Measurements from ENCODE around the gene PRKG2.

- TF ChIP-seq, protein P1, sequence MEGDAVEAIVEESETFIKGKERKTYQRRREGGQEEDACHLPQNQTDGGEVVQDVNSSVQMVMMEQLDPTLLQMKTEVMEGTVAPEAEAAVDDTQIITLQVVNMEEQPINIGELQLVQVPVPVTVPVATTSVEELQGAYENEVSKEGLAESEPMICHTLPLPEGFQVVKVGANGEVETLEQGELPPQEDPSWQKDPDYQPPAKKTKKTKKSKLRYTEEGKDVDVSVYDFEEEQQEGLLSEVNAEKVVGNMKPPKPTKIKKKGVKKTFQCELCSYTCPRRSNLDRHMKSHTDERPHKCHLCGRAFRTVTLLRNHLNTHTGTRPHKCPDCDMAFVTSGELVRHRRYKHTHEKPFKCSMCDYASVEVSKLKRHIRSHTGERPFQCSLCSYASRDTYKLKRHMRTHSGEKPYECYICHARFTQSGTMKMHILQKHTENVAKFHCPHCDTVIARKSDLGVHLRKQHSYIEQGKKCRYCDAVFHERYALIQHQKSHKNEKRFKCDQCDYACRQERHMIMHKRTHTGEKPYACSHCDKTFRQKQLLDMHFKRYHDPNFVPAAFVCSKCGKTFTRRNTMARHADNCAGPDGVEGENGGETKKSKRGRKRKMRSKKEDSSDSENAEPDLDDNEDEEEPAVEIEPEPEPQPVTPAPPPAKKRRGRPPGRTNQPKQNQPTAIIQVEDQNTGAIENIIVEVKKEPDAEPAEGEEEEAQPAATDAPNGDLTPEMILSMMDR (IDR thresholded peaks at IDR 0.05): no peak
- no peak for TF ChIP-seq POLR2A (IDR thresholded peaks at IDR 0.05)
Observed at GRCh38 chr4:81062001-81062400, 153.0 kb downstream of the PRKG2 start.
